Measurements from ENCODE around the gene EDAR.

The EDAR gene

GRCh38 chr2:108853421-108853820, 135.6 kb downstream of the EDAR start:
- no peak for DNase-seq (ENCODE audit: low read depth)

- DNase-seq (ENCODE audit: low read depth): no peak
These were observed 136.6 kb downstream of the EDAR start for GRCh38 chr2:108852375-108852774.

- DNase-seq (ENCODE audit: low read depth): no peak
These were observed 142.0 kb downstream of the EDAR start for GRCh38 chr2:108847000-108847399.

GRCh38 chr2:108845923-108846322, 143.1 kb downstream of the EDAR start:
- DNase-seq (ENCODE audit: low read depth): no peak
